Tibial nerve (tissue), 4 donors: ENCODE results near the gene MCM3AP. TPM values are rescaled to one million over a fixed set of nuclear protein-coding genes. Genes with fewer than 3 reads are reported as not detected.

ENCODE experiments used
- DNase-seq, 2 donors: peaks; one replicate each; pipeline ENCODE4 v3.0.0-alpha.2; 2019; ENCODE audit warnings: low spot score in 2 of 2
- H3K27ac ChIP-seq, 4 donors: fragments of 200-600 bp; sonication (generic) in 3 of 4; one replicate each; pipeline ENCODE4 v1.5.1; 2017 to 2019; ENCODE audit warnings: mild to moderate bottlenecking in 1 of 4
- H3K27me3 ChIP-seq, 2 donors: fragments of 200-600 bp; sonication (generic) in 1 of 2; one replicate each; pipeline versions ENCODE4 v1.5.1 to v1.6.0; 2017 to 2019
- H3K36me3 ChIP-seq, 3 donors: fragments of 200-600 bp; sonication (generic); one replicate each; pipeline ENCODE4 v1.5.1; 2018 to 2019
- H3K4me1 ChIP-seq, 4 donors: fragments of 200-600 bp; sonication (generic) in 3 of 4; one replicate each; pipeline ENCODE4 v1.5.1; 2017 to 2019
- H3K4me3 ChIP-seq, 4 donors: fragments of 200-600 bp; sonication (generic) in 3 of 4; one replicate each; pipeline ENCODE4 v1.5.1; 2017 to 2019; ENCODE audit warnings: mild to moderate bottlenecking in 1 of 4, moderate library complexity in 1 of 4
- H3K9me3 ChIP-seq, 4 donors: fragments of 200-600 bp; sonication (generic) in 3 of 4; one replicate each; pipeline ENCODE4 v1.5.1; 2017 to 2019
- EP300 ChIP-seq, 2 donors: sonication (generic); formaldehyde crosslinking; IDR thresholded peaks; one replicate each; pipeline ENCODE4 v1.6.1; 2017; ENCODE audit warnings: antibody characterized with exemption in 2 of 2, mild to moderate bottlenecking in 1 of 2
- POLR2A ChIP-seq, 2 donors: fragments of 450-650 bp; IDR thresholded peaks; one replicate each; pipeline ENCODE4 v1.6.1; 2017; ENCODE audit warnings: antibody characterized with exemption in 2 of 2, mild to moderate bottlenecking in 2 of 2, moderate library complexity in 2 of 2
- WGBS, 2 donors: methylation state at CpG; one replicate each; pipeline ENCODE4 v1.1.5; 2018; 5-methylcytosine and 5-hydroxymethylcytosine counted together
- total RNA-seq, 4 donors: library from RNA; depleted of rRNA; stranded (reverse); fragments of >200 nt; gene quantifications; one replicate each; pipeline ENCODE4 v1.1.0, GENCODE V29; 2016
- TF ChIP-seq, protein P1 (sequence below), 5 experiments: fragments of 200-600 bp in 3 of 5; fragments of 450-650 bp in 2 of 5; sonication (generic) in 3 of 5; IDR thresholded peaks; one replicate each; pipeline ENCODE4 v1.5.1; 2016 to 2019; ENCODE audit warnings: antibody characterized with exemption in 5 of 5, mild to moderate bottlenecking in 3 of 5, moderate library complexity in 2 of 5

Gene MCM3AP
- total RNA-seq, 4 donors from 2014 or later, result 112 to 180 (median 146) TPM

DNA sequence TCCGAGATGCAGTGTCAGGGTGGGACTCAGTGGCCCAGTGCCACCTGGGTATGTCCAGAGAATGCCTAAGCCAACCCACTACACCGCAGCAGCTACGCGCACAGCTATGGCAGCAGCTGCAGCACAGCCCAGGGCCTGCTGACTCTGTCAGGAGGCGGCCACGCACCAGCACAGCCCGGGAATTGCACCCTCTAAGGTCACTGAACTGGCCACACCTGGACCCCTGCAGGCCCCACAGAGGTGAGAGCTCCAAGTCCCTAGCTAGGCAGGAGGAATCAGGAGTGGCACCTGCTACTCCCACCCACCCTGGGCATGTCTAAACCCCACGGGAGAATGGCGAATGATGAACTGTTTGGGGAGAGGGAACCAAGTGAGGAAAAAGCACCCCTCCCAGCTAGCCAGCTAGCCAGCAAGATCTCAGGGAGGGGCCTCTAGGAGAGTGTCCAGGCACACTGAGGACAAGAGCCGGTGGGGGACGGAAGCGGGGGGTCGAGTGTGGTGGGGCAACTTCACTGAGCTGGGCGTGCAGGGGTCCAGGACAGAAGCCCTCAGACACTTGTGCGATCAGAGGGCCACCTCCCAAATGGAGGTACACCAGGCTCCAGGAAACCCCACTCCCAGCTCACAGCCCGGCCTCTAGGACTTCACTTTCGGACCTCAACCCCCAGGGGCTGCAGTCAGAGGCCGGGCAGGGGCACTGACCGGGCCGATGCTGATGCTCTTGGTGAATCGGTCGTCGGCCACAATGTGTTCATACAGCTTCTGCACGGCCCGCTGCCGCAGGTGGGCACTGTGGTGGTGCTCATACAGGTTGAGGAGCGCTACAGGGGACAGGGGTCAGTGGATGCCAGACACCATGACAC lies 70.7 kb downstream of the MCM3AP start:
- H3K27ac ChIP-seq, result no peak overlapping the region
- peaks cover 0 to 94% (median 12%) of the 10 kb centered on the region in 3 donors for H3K36me3 ChIP-seq
- no peak for DNase-seq
- no peaks in the 10 kb centered on the region for H3K4me1 ChIP-seq
- TF ChIP-seq, protein P1, sequence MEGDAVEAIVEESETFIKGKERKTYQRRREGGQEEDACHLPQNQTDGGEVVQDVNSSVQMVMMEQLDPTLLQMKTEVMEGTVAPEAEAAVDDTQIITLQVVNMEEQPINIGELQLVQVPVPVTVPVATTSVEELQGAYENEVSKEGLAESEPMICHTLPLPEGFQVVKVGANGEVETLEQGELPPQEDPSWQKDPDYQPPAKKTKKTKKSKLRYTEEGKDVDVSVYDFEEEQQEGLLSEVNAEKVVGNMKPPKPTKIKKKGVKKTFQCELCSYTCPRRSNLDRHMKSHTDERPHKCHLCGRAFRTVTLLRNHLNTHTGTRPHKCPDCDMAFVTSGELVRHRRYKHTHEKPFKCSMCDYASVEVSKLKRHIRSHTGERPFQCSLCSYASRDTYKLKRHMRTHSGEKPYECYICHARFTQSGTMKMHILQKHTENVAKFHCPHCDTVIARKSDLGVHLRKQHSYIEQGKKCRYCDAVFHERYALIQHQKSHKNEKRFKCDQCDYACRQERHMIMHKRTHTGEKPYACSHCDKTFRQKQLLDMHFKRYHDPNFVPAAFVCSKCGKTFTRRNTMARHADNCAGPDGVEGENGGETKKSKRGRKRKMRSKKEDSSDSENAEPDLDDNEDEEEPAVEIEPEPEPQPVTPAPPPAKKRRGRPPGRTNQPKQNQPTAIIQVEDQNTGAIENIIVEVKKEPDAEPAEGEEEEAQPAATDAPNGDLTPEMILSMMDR (IDR thresholded peaks at IDR 0.05), result no peak
- TF ChIP-seq POLR2A (IDR thresholded peaks at IDR 0.05), result no peak
- no peak for TF ChIP-seq EP300 (IDR thresholded peaks at IDR 0.05)
- no peaks in the 10 kb centered on the region for H3K9me3 ChIP-seq
- 87 to 90% methylated on average over 20 to 27 of the region's 27 CpGs for WGBS, 2 donors
- no peaks in the 10 kb centered on the region for H3K27me3 ChIP-seq
- H3K4me3 ChIP-seq, result no peak overlapping the region

- Histone ChIP-seq H3K27ac (no peak overlapping the region), H3K36me3 (peaks cover 0 to 94% (median 12%) of the 10 kb centered on the region in 3 donors), H3K27me3 (no peaks in the 10 kb centered on the region), H3K4me3 (no peak overlapping the region), H3K9me3 (no peaks in the 10 kb centered on the region), H3K4me1 (no peaks in the 10 kb centered on the region)
- 87 to 88% methylated on average over 12 to 15 of the region's 15 CpGs for WGBS, 2 donors
- DNase-seq, result no peak
- TF ChIP-seq POLR2A (IDR thresholded peaks at IDR 0.05) (no peak), EP300 (IDR thresholded peaks at IDR 0.05) (no peak)
- TF ChIP-seq, protein P1 (IDR thresholded peaks at IDR 0.05), result no peak
Observed at GRCh38 chr21:46213620-46214286, 71.7 kb downstream of the MCM3AP start.

DNA sequence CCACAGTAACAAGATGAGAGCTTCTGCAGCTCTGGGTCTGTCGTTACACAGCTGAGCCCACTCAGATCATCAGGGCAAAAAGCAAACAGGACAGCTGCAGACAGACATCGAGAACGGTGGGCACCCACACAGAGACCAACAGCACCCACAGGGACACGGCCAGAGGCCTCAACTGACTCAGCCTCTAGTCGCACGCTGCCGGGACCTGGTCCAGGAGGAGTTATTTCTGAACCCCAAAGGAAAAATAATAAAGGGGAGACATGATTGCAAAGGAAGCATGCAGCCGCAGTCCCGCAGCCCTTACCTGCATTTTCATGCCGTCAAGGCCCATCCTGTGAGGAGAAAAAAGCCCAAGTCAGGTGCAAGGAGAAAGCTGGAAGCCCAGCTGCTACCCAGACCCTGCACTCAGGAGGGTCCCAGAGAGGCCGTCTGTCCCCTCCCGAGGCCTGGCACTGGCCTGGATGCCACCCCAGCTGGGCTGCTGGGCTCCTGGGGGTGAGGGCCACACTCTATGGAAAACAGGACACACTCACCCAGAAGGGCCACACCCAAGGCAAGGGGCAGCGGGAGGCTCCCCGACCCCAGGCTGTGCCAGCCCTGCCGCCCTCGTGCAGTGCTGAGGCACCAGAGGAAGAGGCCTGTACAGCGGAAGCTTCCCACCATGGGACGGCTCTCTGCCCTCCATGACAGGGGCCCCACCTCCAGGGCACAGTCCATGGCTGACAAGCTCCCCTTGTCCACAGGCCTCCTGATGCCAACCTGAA lies 72.5 kb downstream of the MCM3AP start:
- TF ChIP-seq, protein P1 (IDR thresholded peaks at IDR 0.05), result no peak
- TF ChIP-seq POLR2A (IDR thresholded peaks at IDR 0.05) (no peak), EP300 (IDR thresholded peaks at IDR 0.05) (no peak)
- H3K9me3 ChIP-seq, result no peaks in the 10 kb centered on the region
- H3K4me3 ChIP-seq, result no peak overlapping the region
- H3K36me3 ChIP-seq, result peaks cover 0 to 96% (median 12%) of the 10 kb centered on the region in 3 donors
- WGBS, 2 donors, result 90% methylated on average over 18 of the region's 18 CpGs
- no peak overlapping the region for H3K27ac ChIP-seq
- DNase-seq, result no peak
- no peaks in the 10 kb centered on the region for H3K27me3 ChIP-seq
- no peaks in the 10 kb centered on the region for H3K4me1 ChIP-seq

- no peaks in the 10 kb centered on the region for H3K27me3 ChIP-seq
- no peak overlapping the region for H3K27ac ChIP-seq
- H3K36me3 ChIP-seq, result peaks cover 0 to 96% (median 12%) of the 10 kb centered on the region in 3 donors
- H3K4me1 ChIP-seq, result no peaks in the 10 kb centered on the region
- no peaks in the 10 kb centered on the region for H3K9me3 ChIP-seq
- no peak for DNase-seq
- WGBS, 2 donors, result 84 to 85% methylated on average over 20 to 23 of the region's 23 CpGs
- TF ChIP-seq, protein P1 (IDR thresholded peaks at IDR 0.05), result no peak
- TF ChIP-seq POLR2A (IDR thresholded peaks at IDR 0.05), result no peak
- no peak for TF ChIP-seq EP300 (IDR thresholded peaks at IDR 0.05)
- no peak overlapping the region for H3K4me3 ChIP-seq
Observed at GRCh38 chr21:46211786-46212720, 73.4 kb downstream of the MCM3AP start.
